Fibroblast of skin of right biceps (primary cell): Measurements from ENCODE around the gene TBC1D21.

ENCODE experiments used
- DNase-seq: peaks from one replicate; pipeline ENCODE4 v3.0.0-alpha.2; 2013

TBC1D21 gene

DNA sequence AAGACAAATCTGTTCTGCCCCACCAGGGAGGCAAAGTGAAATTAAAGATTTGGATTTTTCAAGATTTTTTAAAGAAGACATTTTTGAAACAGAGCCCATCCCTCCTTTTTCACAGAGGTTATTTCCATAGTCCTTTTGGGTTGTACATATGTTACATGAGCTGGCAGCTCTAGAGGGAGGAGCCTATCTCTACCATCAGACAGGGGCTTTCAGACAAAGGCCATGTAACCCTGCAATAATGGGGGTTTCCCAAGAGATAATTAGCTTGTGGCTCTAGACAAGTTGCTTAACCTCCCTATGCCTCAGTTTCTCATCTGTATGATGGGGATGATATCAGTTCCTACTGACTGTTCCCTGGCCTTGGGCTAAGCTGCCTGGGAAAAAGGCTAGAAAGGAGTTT lies 8.0 kb upstream of the TBC1D21 start:
- no peak for DNase-seq

GRCh38 chr15:73865904-73866303 lies 7.5 kb upstream of the TBC1D21 start:
- DNase-seq: no peak

DNA sequence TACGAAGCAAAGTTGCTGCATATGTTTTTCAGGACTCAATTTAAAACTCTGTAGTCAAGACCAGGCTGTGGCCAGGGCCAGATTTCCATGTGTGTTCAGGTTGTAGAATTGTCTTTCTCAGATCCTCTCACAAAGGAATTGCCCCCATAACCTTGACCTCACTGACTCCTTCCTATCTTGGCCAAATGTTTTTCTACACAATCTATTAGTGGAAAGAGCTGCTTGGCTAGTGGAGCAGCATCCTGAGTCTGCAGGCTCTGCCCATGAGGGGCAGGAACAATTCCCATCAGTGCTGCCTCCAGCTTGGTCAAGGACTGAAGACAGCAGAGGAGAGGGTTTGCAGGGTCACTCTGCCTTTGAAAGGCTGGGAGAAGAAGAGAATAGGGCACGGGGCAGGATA lies 6.9 kb upstream of the TBC1D21 start:
- DNase-seq: no peak

DNA sequence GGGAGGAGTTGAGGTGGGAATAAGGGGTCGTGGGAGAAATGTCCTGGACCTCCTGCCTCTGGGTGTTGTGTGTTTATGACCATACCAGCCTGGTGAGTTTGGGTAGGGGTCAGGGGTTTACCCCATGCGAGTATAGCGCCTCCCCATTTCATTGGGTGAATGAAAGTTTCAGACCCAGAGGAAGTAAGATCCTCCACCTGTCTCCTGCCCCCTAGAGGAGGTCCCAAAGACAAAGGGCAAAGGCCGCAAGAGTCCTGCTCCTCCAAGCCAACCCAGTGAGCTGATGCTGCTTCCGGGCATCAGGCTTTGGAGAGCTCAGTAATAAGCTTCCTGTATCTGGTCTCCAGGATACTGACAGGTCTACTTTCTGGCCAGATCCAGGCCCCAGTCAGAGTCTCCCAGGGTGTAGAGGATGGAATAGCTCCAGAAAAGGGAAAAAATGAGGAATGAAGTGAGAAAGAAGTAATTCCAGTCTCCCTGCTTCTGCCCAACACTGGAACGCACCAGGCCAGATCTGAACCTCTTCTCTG lies 6.4 kb upstream of the TBC1D21 start:
- DNase-seq: no peak

GRCh38 chr15:73867426-73867825 lies 5.9 kb upstream of the TBC1D21 start:
- DNase-seq: no peak

GRCh38 chr15:73867956-73868355 lies 5.4 kb upstream of the TBC1D21 start:
- no peak for DNase-seq

- DNase-seq: no peak
These were observed 4.0 kb upstream of the TBC1D21 start for GRCh38 chr15:73869216-73869995.

DNA sequence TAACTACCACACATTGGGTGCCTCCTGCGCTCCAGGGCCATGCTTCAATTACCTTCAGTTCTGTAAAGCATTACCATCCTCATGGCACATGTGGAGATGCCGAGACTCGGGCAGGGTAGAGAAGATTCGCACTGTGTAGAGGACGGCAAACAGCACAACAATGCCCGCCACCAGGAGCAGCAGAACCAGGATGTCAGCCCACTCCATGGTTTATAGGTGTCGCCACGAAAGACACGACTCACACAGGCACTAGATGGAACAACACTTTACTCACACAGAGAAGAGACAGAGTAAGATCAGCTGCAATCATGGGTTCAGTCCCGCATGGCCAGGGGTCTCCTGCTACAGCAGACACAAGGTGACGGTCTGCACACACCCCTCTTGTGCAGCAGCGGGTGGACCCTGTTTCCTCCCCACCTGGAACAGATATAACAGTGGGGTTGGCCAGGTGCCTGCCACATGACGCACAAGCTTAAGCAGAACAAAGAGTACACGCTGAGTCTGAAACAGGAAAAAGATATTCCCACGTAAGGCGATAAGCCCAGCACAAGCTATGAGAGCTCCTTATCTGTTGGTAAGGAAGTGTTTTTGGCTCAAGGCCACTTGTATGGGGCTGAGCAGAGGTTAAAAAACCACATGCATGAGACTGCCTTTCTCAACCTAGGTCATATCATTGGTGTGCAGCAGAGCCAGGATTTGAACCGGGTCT lies 2.5 kb upstream of the TBC1D21 start:
- peak; percentile 44 for DNase-seq

GRCh38 chr15:73872346-73872745 lies 1.0 kb upstream of the TBC1D21 start:
- DNase-seq: peak; percentile 71

DNA sequence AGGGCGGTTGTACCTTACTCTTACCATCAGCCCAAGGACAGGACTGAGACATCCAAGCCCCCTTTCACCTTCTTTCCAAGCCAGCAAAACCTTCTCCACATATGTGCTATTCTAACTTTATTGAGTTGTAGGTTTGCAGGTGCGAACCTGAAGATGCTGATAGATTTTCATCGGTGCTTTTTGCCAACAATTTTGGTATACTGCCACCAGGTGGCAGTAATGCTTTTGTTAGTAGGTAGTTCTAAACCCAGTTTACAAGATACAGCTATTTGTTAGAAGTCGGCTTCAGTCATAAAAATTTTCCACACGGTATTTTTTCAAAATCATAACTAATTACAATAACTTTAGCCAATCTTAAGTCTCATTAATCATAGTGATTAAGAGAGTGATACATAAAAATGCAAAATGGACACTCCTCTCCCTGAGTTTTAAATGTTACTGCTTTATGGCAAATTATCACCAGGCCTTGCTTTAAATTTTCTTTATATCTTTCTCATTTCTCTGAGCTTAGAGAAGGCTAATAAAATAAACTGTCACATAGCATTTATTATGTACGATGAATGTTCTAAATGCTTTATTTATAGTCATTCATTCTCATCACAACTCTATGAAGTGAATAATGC lies 636 bp downstream of the TBC1D21 start:
- peak; percentile 59 for DNase-seq

GRCh38 chr15:73879426-73879825 lies 6.1 kb downstream of the TBC1D21 start:
- DNase-seq: no peak

DNA sequence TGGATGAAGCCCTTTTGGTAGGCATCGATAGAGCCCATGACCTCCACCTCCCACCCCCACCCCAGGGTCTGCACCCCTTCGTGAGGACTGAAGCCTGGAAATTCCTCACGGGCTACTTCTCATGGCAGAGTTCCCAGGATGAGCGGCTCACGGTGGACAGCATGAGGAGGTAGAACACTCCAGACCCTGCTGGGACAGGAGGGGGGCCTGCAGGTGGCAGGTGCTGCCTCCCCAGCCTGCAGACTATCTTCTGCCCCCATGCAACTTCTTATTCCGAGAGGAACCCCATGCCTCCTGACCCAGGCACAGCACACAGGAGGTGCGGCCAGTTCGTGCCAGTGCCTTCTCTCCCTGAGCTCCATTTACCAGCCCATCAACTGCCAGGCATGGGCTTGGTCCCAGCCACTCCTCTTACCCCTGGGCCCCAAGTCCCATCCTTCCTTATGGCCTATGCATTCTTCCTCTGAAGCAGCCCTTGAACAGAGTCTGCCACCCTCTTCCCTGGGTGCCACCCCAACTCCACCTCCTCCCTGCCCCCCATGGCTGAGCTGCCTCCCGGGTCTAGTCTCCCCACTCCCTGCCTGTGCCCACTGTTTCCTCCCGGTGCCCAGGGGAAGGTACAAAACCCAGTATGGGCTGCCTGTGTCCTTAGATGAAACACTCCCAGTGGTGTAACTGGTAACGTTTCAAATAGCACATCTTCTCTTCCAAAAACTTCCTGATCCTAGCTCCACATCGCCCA lies 8.4 kb downstream of the TBC1D21 start:
- DNase-seq: no peak

- no peak for DNase-seq
These were observed 9.5 kb downstream of the TBC1D21 start for GRCh38 chr15:73882761-73883419.

DNA sequence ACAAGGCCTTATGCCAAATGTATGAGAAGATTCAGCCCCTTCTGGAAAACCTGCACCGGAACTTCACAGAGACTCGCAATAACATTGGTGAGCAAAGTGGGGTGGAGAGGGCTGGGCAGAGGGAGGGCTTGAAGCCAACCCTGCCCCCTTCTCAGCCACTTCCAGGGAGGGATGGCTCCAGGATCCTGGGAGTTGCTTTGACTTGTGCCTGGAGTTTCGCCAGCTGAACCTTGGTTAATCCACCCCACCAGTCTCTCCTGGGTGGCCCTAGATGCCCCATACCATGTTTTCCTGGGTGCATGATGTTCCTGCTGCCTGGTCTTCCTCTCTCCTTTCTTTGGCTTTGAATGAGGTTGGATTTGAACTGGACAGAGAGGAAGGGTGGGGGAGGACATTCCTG lies 10.8 kb downstream of the TBC1D21 start:
- no peak for DNase-seq

GRCh38 chr15:73885954-73886700 lies 12.8 kb downstream of the TBC1D21 start:
- DNase-seq: no peak

- DNase-seq: no peak
These were observed 13.5 kb downstream of the TBC1D21 start for GRCh38 chr15:73886717-73887345.

- DNase-seq: no peak
These were observed 14.1 kb downstream of the TBC1D21 start for GRCh38 chr15:73887481-73887880.

- no peak for DNase-seq
These were observed 15.1 kb downstream of the TBC1D21 start for GRCh38 chr15:73888224-73889041.

DNA sequence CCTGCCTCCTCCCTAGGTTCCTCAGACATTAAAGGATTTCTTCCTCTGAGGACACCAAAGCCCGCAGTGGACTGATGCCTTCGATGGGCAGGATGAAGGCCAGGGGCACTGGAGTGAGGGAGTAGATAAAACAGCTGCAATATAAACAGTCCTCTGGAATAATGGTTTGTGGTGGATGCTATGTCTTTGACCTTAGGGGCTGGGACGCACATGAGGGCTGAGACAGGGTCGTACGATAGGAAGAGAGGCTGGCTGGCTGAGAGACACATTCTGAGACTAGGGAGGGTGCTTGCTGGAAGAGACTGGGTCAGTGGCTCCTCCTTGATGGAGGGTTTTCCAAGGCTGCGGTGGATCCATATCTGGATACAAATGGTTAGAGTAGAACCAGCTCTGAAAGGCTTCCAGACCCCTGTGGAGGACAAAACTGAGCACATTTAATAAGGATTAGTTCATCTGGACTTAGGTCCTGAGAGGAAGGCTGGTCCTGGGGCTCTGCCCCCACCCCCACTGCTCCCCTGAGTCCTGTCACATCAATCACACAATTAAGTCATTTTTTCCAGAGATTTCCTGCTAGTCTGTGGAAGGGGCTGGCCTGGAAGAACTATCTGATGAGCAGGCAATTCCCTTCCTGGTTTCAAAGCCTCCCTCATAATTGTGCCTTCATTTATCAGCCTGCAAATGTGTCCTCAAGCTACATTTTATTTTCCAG lies 15.8 kb downstream of the TBC1D21 start:
- no peak for DNase-seq

- no peak for DNase-seq
These were observed 16.4 kb downstream of the TBC1D21 start for GRCh38 chr15:73889762-73890124.
